D721Med (cell line): ENCODE results near the gene DSCAM.

Source experiments
- DNase-seq: peaks from one replicate; pipeline ENCODE4 v3.0.0; 2011; ENCODE audit warnings: low spot score; ENCODE audit not compliant: insufficient read length
- FAIRE-seq: peaks from 2 replicates; lab custom pipeline; 2011; peaks lifted over from hg19 to GRCh38; lab: Jason Lieb, UNC
- CTCF ChIP-seq: IDR thresholded peaks from 2 replicates; pipeline ENCODE4 v1.5.1; 2012; ENCODE audit warnings: mild to moderate bottlenecking, control low read depth; ENCODE audit not compliant: insufficient read depth; ENCODE audit errors: missing control alignments

The DSCAM gene

DNA sequence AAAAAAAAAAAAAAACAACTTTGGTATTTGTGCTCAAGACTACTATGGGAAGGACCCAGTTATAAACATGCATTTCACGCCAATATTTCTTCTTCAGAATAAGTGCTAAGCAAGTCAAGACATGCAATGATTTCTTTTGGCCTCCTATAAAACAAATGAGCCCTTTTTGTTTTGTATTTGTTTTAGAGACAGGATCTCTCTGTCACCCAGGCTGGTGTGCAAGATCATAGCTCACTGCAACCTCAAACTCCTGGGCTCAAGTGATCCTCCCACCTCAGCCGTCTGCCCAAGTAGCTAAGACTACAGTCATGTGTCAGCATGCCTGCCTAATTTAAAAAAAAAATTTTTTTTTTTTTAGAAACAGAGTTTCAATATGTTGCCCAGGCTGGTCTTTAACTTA, 631.0 kb downstream of the DSCAM start:
- no peak for DNase-seq
- TF ChIP-seq CTCF, result no peak
- no peak for FAIRE-seq

GRCh38 chr21:40210251-40210650, 636.7 kb downstream of the DSCAM start:
- DNase-seq, result no peak
- no peak for FAIRE-seq
- TF ChIP-seq CTCF, result no peak

DNA sequence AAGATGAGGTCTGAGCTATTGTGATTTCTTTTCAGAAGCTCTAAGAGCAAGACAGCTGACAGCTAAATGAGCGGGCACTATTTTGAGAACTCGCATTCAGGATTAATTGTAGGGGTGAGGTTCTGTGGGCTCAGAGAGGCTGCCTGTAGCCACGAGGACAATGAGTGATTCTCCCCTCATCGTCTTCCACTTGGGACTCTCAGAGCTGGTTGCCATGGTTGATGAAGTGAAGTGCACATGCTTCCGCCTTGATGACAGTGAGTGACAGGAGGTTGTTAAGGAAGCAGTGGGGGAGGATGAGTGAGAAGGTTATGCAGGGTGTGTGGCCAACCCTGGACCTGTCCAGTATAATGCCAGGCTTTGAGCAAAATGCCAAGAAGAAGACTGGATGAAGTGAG, 638.0 kb downstream of the DSCAM start:
- DNase-seq (no peak), FAIRE-seq (no peak)
- no peak for TF ChIP-seq CTCF

DNA sequence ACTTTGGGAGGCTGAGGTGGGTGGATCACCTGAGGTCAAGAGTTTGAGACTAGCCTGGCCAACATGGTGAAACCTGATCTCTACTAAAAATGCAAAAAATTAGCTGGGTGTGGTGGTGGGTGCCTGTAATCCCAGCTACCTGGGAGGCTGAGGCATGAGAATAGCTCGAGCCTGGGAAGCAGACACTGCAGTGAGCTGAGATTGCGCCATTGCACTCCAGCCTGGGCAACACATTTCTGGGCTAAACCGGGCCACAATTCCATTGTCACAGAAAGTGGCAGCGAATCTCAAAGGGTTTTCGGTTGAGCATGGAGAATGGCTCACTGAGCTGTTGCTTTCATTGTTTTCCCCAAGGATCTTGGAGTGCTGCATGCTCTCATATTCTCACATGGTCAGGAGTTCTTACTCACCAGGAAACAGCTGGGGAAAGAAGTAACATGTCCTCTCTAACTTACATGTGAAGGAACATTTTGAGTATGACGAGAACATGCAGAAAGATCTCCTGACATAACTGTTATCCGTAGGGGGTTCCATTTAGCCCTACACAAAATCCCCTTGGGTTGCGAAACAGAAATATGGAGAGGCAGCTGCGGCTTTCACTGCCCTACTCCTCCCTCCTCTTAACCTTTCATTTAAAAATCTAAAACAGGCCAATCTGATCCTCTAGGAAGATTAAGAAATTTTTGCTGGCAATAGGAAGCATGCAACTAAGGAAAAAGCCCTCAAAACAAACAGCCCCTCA, 638.6 kb downstream of the DSCAM start:
- no peak for TF ChIP-seq CTCF
- DNase-seq (no peak), FAIRE-seq (no peak)

DNA sequence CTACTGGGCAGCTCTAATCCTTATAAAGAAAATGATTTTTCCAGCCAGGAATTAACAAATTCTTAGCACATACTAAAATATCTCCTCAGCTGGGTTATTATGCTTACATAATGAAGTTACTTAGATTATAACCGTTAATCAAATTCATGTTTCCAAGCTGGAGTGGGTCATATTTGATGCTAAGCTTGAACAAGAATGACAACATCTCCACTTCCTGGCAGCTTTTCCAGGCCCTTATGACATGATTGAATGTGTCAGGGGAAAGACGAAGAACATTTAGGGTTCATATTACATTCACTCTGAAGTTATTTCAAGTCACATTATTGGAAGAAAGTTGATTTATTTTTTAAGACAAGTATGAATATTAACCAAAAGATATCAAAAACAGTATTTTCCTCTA, 646.0 kb downstream of the DSCAM start:
- no peak for TF ChIP-seq CTCF
- FAIRE-seq, result no peak
- DNase-seq, result no peak

DNA sequence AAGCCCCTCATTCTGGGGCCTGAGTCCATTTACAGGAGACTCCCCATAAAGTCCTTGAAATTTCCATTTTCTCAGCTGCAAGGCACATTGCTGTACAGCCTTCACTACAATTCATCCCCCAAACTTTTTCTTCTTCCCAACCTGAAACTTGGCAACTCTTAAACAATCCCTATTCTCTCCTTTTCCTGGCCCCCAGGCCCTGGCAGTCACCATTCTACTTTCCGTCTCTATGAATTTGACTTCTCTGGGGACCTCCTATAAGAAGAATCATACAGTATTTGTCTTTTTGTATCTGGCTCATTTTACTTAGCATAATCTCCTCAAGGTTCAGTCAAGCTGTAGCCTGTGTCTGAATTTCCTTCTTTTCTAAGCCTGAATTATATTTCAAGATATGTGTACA, 646.8 kb downstream of the DSCAM start:
- DNase-seq (no peak), FAIRE-seq (no peak)
- no peak for TF ChIP-seq CTCF

DNA sequence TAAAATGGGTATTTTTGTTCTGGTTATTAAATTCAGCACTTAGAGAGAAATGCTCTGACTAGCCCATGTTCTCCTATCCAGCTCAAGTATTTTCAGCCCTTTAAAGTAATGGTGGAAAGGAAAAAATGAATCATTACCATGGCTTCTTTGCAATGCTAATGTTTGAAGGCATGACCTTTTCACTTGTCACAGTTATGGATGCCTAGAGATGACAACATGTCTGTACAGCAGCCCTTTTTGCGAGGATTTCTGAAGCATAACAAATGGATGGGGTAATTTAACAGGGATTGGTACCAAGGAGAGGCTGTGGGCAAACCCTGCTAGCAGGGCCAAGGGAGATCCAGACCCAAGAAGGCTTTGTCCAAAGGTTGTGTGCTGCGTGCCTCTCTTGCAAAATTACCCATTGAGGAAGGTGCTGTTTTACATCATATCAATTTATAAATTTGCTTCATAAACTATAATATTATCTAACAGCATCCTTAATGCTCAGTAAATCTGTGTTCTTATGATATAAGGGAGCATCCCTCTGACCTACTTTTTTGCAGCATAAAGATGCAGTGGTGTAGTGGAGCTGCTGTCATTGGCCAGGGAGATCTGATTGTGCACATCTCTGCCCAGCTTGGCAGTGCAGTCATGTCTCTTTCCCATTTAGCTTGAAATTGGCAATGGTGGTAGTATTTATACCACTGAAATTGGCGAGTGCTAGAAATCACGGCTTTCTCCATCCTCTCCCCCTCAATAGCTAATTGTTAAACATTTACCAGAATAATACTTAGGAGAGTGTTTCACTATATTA, 652.6 kb downstream of the DSCAM start:
- TF ChIP-seq CTCF, result no peak
- DNase-seq, result no peak
- FAIRE-seq, result no peak
